Measurements from ENCODE around the gene EPB41L4B.

The EPB41L4B gene

DNA sequence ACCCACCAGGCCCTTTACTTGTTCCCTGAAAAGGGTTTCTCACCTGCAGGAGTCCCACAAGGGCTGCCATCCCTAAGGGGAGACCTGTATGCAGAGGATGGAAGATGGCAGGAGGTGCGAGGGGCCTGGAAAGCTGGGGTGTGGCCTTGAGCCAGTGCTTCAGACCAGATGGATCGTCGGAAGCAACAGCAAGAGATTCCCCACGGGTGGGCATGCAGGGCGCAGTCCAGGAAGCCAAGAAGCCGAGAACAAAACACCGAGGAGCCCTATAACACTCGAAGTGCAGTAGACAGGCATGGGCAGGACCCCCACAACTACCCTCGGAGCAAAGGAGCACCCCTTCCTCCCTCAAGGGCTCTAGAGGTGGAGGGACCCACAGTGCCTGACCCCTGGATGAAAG is 129.1 kb downstream of the EPB41L4B start:
- no peak overlapping the region for H3K4me3 ChIP-seq (ENCODE audit: low read length, poor library complexity, severe bottlenecking)
- no peaks in the 10 kb centered on the region for H3K27me3 ChIP-seq (ENCODE audit: insufficient read depth, low read length, poor library complexity, severe bottlenecking)
- H2AFZ ChIP-seq (ENCODE audit: low read length) = no peak overlapping the region
- no peaks in the 10 kb centered on the region for H3F3A ChIP-seq (ENCODE audit: low read depth)
- no peak overlapping the region for H3K4me2 ChIP-seq (ENCODE audit: low read depth, low read length, poor library complexity, severe bottlenecking)
- no peak for TF ChIP-seq EZH2phosphoT487 (IDR thresholded peaks at IDR 0.05; ENCODE audit: borderline replicate concordance)
- TF ChIP-seq, protein P1, sequence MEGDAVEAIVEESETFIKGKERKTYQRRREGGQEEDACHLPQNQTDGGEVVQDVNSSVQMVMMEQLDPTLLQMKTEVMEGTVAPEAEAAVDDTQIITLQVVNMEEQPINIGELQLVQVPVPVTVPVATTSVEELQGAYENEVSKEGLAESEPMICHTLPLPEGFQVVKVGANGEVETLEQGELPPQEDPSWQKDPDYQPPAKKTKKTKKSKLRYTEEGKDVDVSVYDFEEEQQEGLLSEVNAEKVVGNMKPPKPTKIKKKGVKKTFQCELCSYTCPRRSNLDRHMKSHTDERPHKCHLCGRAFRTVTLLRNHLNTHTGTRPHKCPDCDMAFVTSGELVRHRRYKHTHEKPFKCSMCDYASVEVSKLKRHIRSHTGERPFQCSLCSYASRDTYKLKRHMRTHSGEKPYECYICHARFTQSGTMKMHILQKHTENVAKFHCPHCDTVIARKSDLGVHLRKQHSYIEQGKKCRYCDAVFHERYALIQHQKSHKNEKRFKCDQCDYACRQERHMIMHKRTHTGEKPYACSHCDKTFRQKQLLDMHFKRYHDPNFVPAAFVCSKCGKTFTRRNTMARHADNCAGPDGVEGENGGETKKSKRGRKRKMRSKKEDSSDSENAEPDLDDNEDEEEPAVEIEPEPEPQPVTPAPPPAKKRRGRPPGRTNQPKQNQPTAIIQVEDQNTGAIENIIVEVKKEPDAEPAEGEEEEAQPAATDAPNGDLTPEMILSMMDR (conservative IDR thresholded peaks at IDR 0.05; ENCODE audit: low read length) = no peak
- no peak overlapping the region for H3K9ac ChIP-seq (ENCODE audit: low read depth, low read length, poor library complexity, severe bottlenecking)
- H4K20me1 ChIP-seq (ENCODE audit: insufficient read depth, low read length, poor library complexity, severe bottlenecking) = no peaks in the 10 kb centered on the region
- H3K79me2 ChIP-seq (ENCODE audit: insufficient read depth, low read length) = no peaks in the 10 kb centered on the region
- no peaks in the 10 kb centered on the region for H3K36me3 ChIP-seq (ENCODE audit: insufficient read depth, low read length)
- H3K9me2 ChIP-seq (replicated peaks; ENCODE audit: low read depth, low read length) = no peaks in the 10 kb centered on the region
- no peaks in the 10 kb centered on the region for H3K4me1 ChIP-seq (ENCODE audit: insufficient read depth, low read length, poor library complexity, severe bottlenecking)
- no peaks in the 10 kb centered on the region for H3K9me3 ChIP-seq (ENCODE audit: insufficient read depth, low read depth, low read length)

DNA sequence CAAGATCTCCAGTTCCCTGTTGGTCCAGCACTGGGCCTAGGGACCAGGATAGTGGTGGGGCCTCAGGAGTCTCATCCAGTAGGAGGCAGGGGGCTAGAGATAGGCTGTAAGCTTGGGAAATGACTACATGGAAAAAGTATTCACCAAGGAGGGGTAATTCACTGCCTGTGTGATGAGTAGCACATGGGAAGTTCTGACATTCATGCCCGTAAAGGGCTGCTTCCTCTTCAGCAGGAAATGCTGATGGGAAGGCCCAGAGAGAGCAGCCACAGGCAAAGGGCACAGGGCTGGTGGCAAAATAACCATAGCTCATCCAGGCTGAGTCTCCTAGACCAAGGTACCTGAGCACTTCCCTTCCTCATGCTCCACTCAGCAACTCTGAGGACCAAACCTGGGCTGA is 130.7 kb downstream of the EPB41L4B start:
- no peaks in the 10 kb centered on the region for H3K79me2 ChIP-seq (ENCODE audit: insufficient read depth, low read length)
- no peaks in the 10 kb centered on the region for H4K20me1 ChIP-seq (ENCODE audit: insufficient read depth, low read length, poor library complexity, severe bottlenecking)
- H3K27me3 ChIP-seq (ENCODE audit: insufficient read depth, low read length, poor library complexity, severe bottlenecking) = no peaks in the 10 kb centered on the region
- H3F3A ChIP-seq (ENCODE audit: low read depth) = no peaks in the 10 kb centered on the region
- H3K9me3 ChIP-seq (ENCODE audit: insufficient read depth, low read depth, low read length) = no peaks in the 10 kb centered on the region
- H3K9me2 ChIP-seq (replicated peaks; ENCODE audit: low read depth, low read length) = no peaks in the 10 kb centered on the region
- TF ChIP-seq, protein P1 (conservative IDR thresholded peaks at IDR 0.05; ENCODE audit: low read length) = no peak
- TF ChIP-seq EZH2phosphoT487 (IDR thresholded peaks at IDR 0.05; ENCODE audit: borderline replicate concordance) = no peak
- H3K9ac ChIP-seq (ENCODE audit: low read depth, low read length, poor library complexity, severe bottlenecking) = no peak overlapping the region
- H2AFZ ChIP-seq (ENCODE audit: low read length) = no peak overlapping the region
- no peak overlapping the region for H3K4me3 ChIP-seq (ENCODE audit: low read length, poor library complexity, severe bottlenecking)
- H3K36me3 ChIP-seq (ENCODE audit: insufficient read depth, low read length) = no peaks in the 10 kb centered on the region
- H3K4me1 ChIP-seq (ENCODE audit: insufficient read depth, low read length, poor library complexity, severe bottlenecking) = no peaks in the 10 kb centered on the region
- no peak overlapping the region for H3K4me2 ChIP-seq (ENCODE audit: low read depth, low read length, poor library complexity, severe bottlenecking)

DNA sequence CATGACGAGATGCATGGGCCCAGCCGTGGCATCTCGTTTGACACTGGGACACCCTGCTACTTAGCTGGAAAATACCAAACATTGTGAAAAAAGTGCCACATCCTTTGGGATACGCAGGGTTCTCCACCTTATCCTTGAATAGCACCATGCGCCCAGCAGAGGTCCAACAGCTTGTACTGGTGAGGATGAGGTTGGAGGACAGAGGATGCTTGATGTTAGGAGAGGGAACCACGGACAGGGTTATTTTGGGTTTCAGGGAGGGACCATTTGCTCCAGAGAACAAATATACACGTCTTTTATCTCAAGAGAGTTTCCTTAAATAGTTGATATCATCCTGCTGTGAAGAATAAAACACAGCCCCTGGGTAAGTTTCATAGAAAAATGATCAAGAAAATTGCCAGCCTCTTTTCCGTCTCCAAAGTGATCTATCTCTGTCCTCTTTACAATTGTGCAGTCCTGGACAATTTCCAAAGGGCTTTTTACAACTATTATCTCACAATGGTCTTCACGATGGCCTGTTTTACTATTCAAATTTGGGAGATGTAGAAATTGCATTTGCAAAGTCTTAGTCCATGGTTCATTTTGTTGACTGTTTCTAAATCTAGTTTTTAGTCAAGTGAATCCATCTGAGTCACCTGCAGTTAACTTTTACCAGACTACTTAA is 133.9 kb downstream of the EPB41L4B start:
- TF ChIP-seq, protein P1 (conservative IDR thresholded peaks at IDR 0.05; ENCODE audit: low read length) = no peak
- H3K9ac ChIP-seq (ENCODE audit: low read depth, low read length, poor library complexity, severe bottlenecking) = no peak overlapping the region
- H3K36me3 ChIP-seq (ENCODE audit: insufficient read depth, low read length) = no peaks in the 10 kb centered on the region
- no peaks in the 10 kb centered on the region for H3K9me3 ChIP-seq (ENCODE audit: insufficient read depth, low read depth, low read length)
- H3K9me2 ChIP-seq (replicated peaks; ENCODE audit: low read depth, low read length) = no peaks in the 10 kb centered on the region
- no peak overlapping the region for H3K4me3 ChIP-seq (ENCODE audit: low read length, poor library complexity, severe bottlenecking)
- no peaks in the 10 kb centered on the region for H3K79me2 ChIP-seq (ENCODE audit: insufficient read depth, low read length)
- H3K4me2 ChIP-seq (ENCODE audit: low read depth, low read length, poor library complexity, severe bottlenecking) = no peak overlapping the region
- H3F3A ChIP-seq (ENCODE audit: low read depth) = no peaks in the 10 kb centered on the region
- no peaks in the 10 kb centered on the region for H3K27me3 ChIP-seq (ENCODE audit: insufficient read depth, low read length, poor library complexity, severe bottlenecking)
- H3K4me1 ChIP-seq (ENCODE audit: insufficient read depth, low read length, poor library complexity, severe bottlenecking) = no peaks in the 10 kb centered on the region
- H2AFZ ChIP-seq (ENCODE audit: low read length) = no peak overlapping the region
- no peaks in the 10 kb centered on the region for H4K20me1 ChIP-seq (ENCODE audit: insufficient read depth, low read length, poor library complexity, severe bottlenecking)
